ENCODE data around the gene PTGDR.

DNA sequence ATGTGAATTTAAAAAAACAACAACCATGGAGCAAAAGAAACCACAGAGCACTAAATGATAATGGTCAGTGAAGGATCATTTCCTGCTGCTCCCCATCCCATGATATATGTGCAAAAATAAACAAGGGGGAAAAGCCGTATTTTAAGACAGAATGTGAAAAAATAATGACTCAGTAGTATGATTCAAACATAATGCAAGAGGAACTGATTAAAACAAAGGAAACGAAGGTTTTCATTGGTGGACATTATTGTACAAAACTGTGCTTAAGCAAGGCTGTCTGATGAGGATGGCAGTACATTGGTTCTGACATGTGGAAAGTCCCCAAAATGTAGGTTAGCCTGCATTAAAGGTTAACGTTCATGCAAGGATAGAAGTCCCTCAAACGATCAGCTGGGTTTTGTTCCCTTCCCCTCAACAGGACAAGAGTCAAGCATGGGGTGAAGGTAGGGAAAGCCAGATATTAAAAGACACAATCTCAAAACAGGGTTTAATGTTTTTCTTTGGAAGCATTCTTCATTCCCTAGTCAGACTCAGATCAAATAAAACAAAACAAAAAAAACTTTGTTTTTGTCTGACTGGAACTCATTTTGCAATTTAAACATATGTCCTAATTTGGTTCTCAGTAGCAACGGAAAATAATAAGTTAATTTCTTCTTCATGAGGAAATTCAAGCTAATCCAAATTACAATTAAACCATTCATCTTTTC lies 26.3 kb upstream of the PTGDR start:
- TF ChIP-seq, protein P1, sequence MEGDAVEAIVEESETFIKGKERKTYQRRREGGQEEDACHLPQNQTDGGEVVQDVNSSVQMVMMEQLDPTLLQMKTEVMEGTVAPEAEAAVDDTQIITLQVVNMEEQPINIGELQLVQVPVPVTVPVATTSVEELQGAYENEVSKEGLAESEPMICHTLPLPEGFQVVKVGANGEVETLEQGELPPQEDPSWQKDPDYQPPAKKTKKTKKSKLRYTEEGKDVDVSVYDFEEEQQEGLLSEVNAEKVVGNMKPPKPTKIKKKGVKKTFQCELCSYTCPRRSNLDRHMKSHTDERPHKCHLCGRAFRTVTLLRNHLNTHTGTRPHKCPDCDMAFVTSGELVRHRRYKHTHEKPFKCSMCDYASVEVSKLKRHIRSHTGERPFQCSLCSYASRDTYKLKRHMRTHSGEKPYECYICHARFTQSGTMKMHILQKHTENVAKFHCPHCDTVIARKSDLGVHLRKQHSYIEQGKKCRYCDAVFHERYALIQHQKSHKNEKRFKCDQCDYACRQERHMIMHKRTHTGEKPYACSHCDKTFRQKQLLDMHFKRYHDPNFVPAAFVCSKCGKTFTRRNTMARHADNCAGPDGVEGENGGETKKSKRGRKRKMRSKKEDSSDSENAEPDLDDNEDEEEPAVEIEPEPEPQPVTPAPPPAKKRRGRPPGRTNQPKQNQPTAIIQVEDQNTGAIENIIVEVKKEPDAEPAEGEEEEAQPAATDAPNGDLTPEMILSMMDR (IDR thresholded peaks at IDR 0.05; ENCODE audit: low read depth, low read length): no peak
- no peak for TF ChIP-seq POLR2A (IDR thresholded peaks at IDR 0.05; ENCODE audit: extremely low read depth, insufficient read length)
- no peak for TF ChIP-seq MYC (IDR thresholded peaks at IDR 0.05; ENCODE audit: low read depth, low read length)
- TF ChIP-seq MAX (IDR thresholded peaks at IDR 0.05; ENCODE audit: low read depth, low read length): no peak
